Vagina (tissue), 2 donors: ENCODE measurements around the gene USH1C.

Experiments
- POLR2AphosphoS5 ChIP-seq, 2 donors: sonication (generic); formaldehyde crosslinking; IDR thresholded peaks; one replicate each; pipeline ENCODE4 v1.9.0; 2017; ENCODE audit warnings: antibody characterized with exemption in 2 of 2, mild to moderate bottlenecking in 2 of 2, low read depth in 1 of 2; ENCODE audit not compliant: insufficient read depth in 1 of 2
- TF ChIP-seq, protein P1 (sequence below), 3 experiments: fragments of 450-650 bp in 2 of 3; fragments of 200-600 bp in 1 of 3; sonication (generic) in 1 of 3; IDR thresholded peaks; one replicate each; pipeline ENCODE4 v1.5.1; 2017 to 2019; ENCODE audit warnings: antibody characterized with exemption in 3 of 3, mild to moderate bottlenecking in 2 of 3, moderate library complexity in 2 of 3

DNA sequence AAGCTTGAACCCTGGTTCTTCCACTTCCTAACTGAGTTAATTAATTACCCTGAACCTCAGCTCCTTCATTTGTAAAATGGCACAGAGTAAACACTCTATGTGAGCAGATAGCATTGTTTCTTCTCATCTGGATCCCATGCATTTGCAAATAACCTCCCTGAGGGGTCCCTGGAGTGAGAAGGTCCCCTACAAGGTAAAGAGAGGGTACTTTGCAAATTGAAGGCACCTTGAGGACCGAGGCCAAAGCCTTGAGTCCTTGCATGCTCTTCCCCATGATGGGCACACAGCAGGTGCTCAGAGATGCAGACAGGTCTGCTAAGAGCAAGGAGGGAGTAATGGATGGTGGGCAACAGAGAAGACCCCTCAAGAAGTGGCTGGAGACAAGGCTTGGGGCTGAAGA lies 36.1 kb upstream of the USH1C start:
- TF ChIP-seq, protein P1, sequence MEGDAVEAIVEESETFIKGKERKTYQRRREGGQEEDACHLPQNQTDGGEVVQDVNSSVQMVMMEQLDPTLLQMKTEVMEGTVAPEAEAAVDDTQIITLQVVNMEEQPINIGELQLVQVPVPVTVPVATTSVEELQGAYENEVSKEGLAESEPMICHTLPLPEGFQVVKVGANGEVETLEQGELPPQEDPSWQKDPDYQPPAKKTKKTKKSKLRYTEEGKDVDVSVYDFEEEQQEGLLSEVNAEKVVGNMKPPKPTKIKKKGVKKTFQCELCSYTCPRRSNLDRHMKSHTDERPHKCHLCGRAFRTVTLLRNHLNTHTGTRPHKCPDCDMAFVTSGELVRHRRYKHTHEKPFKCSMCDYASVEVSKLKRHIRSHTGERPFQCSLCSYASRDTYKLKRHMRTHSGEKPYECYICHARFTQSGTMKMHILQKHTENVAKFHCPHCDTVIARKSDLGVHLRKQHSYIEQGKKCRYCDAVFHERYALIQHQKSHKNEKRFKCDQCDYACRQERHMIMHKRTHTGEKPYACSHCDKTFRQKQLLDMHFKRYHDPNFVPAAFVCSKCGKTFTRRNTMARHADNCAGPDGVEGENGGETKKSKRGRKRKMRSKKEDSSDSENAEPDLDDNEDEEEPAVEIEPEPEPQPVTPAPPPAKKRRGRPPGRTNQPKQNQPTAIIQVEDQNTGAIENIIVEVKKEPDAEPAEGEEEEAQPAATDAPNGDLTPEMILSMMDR (IDR thresholded peaks at IDR 0.05), result no peak
- TF ChIP-seq POLR2AphosphoS5 (IDR thresholded peaks at IDR 0.05; ENCODE audit: insufficient read depth in 1 of 2, low read depth in 1 of 2), result no peak
